Stimulated activated CD4-positive, alpha-beta T cell treated with anti-CD3 and anti-CD28 coated beads, Interleukin-1b, Interleukin-23, amount 100 ng/mL, for 48 hours (primary cell): Measurements from ENCODE around the gene RHOXF2.
"Not testable (repeated sequence)": the region's sequence is repeated elsewhere in the genome, so short reads cannot be mapped to it uniquely, and the experiment has no call there.

Experiments used
- DNase-seq: peaks from one replicate; pipeline ENCODE4 v3.0.0-alpha.2; 2020

Gene RHOXF2

GRCh38 chrX:120158313-120158712 is at the start of gene RHOXF2:
Gene RHOXF2, plus strand, starts transcription at chrX:120158613. Its CDS starts 138 bp downstream, at chrX:120158751.
- DNase-seq: not testable (repeated sequence)

GRCh38 chrX:120109378-120109777 is 49.0 kb upstream of the RHOXF2 start:
- no peak for DNase-seq

GRCh38 chrX:120111611-120112010 is 46.8 kb upstream of the RHOXF2 start:
- no peak for DNase-seq

- DNase-seq: no peak
Observed at GRCh38 chrX:120115438-120115963, 42.9 kb upstream of the RHOXF2 start, which contains the start of gene RHOXF1. Gene RHOXF1, minus strand, starts transcription at chrX:120115913. Its CDS starts 51 bp downstream, at chrX:120115862.

- no peak for DNase-seq
Observed at GRCh38 chrX:120120223-120120622, 38.2 kb upstream of the RHOXF2 start.

- DNase-seq: no peak
Observed at GRCh38 chrX:120125444-120125843, 33.0 kb upstream of the RHOXF2 start.

GRCh38 chrX:120128306-120128846 is 30.0 kb upstream of the RHOXF2 start:
- DNase-seq: not testable (repeated sequence)

GRCh38 chrX:120136128-120136527 is 22.3 kb upstream of the RHOXF2 start:
- no peak for DNase-seq

GRCh38 chrX:120136840-120137239 is 21.6 kb upstream of the RHOXF2 start:
- DNase-seq: no peak

GRCh38 chrX:120137439-120137838 is 21.0 kb upstream of the RHOXF2 start:
- DNase-seq: no peak

GRCh38 chrX:120140293-120140981 is 18.0 kb upstream of the RHOXF2 start:
- no peak for DNase-seq

GRCh38 chrX:120144178-120144844 is 14.1 kb upstream of the RHOXF2 start:
- no peak for DNase-seq

- no peak for DNase-seq
Observed at GRCh38 chrX:120145295-120145925, 13.0 kb upstream of the RHOXF2 start.

- not testable (repeated sequence) for DNase-seq
Observed at GRCh38 chrX:120146323-120146722, 12.1 kb upstream of the RHOXF2 start.

GRCh38 chrX:120147537-120147936 is 10.9 kb upstream of the RHOXF2 start:
- DNase-seq: no peak

GRCh38 chrX:120150109-120150744 is 8.2 kb upstream of the RHOXF2 start:
- DNase-seq: not testable (repeated sequence)

GRCh38 chrX:120159086-120159485 is 673 bp downstream of the RHOXF2 start:
- DNase-seq: not testable (repeated sequence)

GRCh38 chrX:120193254-120193653 is 34.8 kb downstream of the RHOXF2 start:
- DNase-seq: not testable (repeated sequence)

GRCh38 chrX:120193720-120194119 is 35.3 kb downstream of the RHOXF2 start:
- DNase-seq: not testable (repeated sequence)

- DNase-seq: not testable (repeated sequence)
Observed at GRCh38 chrX:120195786-120196185, 37.4 kb downstream of the RHOXF2 start.

- DNase-seq: not testable (repeated sequence)
Observed at GRCh38 chrX:120196626-120197283, 38.3 kb downstream of the RHOXF2 start.

GRCh38 chrX:120200851-120201250 is 42.4 kb downstream of the RHOXF2 start:
- DNase-seq: no peak
